ENCODE data around the gene CAMTA1. TPM values are rescaled to one million over a fixed set of nuclear protein-coding genes. Genes with fewer than 3 reads are reported as not detected.
A peak's percentile ranks its signal among the peaks of the same experiment; 100 is the strongest.

The CAMTA1 gene
- total and polyA plus RNA-seq, 4 donors: 18.0 to 93.5 (median 35.8) TPM

DNA sequence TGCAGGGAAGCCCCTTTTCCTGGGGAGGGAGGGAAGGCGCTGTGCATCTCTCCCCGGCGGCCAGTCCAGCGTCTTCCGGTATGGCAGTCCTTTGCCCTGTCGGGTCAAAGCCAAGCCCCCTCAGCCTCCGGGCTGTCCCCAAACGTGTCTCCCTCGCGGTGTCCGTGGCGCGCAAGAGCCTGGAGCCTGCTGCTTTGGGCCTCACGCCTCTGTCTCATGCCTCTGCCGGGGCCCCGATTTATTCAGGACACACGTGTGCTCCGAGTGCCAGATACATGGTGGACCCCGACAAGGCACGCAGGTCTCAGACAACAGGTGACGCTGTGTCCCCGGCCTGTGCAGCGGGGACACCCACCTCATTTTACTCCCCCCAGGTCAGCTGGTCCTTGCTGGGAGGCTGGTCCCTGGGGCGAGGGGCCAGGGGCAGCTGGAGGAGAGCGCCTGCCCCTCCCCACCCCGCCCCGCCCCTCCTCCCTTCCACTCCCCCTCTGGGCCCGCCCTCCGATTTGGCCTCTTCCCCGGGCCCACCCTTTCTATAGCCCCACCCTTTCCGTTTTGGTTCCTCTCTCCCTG lies 176.7 kb downstream of the CAMTA1 start:
- TF ChIP-seq, protein P1, sequence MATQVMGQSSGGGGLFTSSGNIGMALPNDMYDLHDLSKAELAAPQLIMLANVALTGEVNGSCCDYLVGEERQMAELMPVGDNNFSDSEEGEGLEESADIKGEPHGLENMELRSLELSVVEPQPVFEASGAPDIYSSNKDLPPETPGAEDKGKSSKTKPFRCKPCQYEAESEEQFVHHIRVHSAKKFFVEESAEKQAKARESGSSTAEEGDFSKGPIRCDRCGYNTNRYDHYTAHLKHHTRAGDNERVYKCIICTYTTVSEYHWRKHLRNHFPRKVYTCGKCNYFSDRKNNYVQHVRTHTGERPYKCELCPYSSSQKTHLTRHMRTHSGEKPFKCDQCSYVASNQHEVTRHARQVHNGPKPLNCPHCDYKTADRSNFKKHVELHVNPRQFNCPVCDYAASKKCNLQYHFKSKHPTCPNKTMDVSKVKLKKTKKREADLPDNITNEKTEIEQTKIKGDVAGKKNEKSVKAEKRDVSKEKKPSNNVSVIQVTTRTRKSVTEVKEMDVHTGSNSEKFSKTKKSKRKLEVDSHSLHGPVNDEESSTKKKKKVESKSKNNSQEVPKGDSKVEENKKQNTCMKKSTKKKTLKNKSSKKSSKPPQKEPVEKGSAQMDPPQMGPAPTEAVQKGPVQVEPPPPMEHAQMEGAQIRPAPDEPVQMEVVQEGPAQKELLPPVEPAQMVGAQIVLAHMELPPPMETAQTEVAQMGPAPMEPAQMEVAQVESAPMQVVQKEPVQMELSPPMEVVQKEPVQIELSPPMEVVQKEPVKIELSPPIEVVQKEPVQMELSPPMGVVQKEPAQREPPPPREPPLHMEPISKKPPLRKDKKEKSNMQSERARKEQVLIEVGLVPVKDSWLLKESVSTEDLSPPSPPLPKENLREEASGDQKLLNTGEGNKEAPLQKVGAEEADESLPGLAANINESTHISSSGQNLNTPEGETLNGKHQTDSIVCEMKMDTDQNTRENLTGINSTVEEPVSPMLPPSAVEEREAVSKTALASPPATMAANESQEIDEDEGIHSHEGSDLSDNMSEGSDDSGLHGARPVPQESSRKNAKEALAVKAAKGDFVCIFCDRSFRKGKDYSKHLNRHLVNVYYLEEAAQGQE (IDR thresholded peaks at IDR 0.05): no peak
- TF ChIP-seq JUND (IDR thresholded peaks at IDR 0.05): no peak
- TF ChIP-seq FOXA2 (IDR thresholded peaks at IDR 0.05): no peak
- TF ChIP-seq, protein P2, sequence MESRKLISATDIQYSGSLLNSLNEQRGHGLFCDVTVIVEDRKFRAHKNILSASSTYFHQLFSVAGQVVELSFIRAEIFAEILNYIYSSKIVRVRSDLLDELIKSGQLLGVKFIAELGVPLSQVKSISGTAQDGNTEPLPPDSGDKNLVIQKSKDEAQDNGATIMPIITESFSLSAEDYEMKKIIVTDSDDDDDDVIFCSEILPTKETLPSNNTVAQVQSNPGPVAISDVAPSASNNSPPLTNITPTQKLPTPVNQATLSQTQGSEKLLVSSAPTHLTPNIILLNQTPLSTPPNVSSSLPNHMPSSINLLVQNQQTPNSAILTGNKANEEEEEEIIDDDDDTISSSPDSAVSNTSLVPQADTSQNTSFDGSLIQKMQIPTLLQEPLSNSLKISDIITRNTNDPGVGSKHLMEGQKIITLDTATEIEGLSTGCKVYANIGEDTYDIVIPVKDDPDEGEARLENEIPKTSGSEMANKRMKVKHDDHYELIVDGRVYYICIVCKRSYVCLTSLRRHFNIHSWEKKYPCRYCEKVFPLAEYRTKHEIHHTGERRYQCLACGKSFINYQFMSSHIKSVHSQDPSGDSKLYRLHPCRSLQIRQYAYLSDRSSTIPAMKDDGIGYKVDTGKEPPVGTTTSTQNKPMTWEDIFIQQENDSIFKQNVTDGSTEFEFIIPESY (IDR thresholded peaks at IDR 0.05): no peak
- TF ChIP-seq, protein P3, sequence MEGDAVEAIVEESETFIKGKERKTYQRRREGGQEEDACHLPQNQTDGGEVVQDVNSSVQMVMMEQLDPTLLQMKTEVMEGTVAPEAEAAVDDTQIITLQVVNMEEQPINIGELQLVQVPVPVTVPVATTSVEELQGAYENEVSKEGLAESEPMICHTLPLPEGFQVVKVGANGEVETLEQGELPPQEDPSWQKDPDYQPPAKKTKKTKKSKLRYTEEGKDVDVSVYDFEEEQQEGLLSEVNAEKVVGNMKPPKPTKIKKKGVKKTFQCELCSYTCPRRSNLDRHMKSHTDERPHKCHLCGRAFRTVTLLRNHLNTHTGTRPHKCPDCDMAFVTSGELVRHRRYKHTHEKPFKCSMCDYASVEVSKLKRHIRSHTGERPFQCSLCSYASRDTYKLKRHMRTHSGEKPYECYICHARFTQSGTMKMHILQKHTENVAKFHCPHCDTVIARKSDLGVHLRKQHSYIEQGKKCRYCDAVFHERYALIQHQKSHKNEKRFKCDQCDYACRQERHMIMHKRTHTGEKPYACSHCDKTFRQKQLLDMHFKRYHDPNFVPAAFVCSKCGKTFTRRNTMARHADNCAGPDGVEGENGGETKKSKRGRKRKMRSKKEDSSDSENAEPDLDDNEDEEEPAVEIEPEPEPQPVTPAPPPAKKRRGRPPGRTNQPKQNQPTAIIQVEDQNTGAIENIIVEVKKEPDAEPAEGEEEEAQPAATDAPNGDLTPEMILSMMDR (IDR thresholded peaks at IDR 0.05; ENCODE audit: low read depth, low read length, missing input control): no peak
- TF ChIP-seq, protein P4, sequence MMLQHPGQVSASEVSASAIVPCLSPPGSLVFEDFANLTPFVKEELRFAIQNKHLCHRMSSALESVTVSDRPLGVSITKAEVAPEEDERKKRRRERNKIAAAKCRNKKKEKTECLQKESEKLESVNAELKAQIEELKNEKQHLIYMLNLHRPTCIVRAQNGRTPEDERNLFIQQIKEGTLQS (IDR thresholded peaks at IDR 0.05): no peak
- no peak for TF ChIP-seq NR2F2 (IDR thresholded peaks at IDR 0.05)
- TF ChIP-seq SP1 (IDR thresholded peaks at IDR 0.05): no peak
- TF ChIP-seq FOXA1 (IDR thresholded peaks at IDR 0.05): no peak
- TF ChIP-seq HNF4A (conservative IDR thresholded peaks at IDR 0.05): no peak
- TF ChIP-seq, protein P5, sequence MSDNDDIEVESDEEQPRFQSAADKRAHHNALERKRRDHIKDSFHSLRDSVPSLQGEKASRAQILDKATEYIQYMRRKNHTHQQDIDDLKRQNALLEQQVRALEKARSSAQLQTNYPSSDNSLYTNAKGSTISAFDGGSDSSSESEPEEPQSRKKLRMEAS (IDR thresholded peaks at IDR 0.05): no peak
- no peak for DNase-seq (ENCODE audit: low spot score)
- 31% methylated on average over 31 of the region's 31 CpGs for WGBS
- Histone ChIP-seq H3K9ac (ENCODE audit: low read depth in 1 of 2, low read length in 2 of 2) (no peak overlapping the region), H3K27ac (ENCODE audit: low read depth in 1 of 2, low read length in 2 of 2) (no peak overlapping the region), H3K36me3 (ENCODE audit: control insufficient read depth in 4 of 4, insufficient read depth in 3 of 4, low read depth in 1 of 4, low read length in 3 of 4) (no peaks in the 10 kb centered on the region), H3K4me1 (ENCODE audit: control insufficient read depth in 4 of 4, insufficient read depth in 4 of 4, low read length in 3 of 4) (peaks cover 4 to 38% (median 28%) of the 10 kb centered on the region in 4 donors), H3K27me3 (ENCODE audit: control insufficient read depth in 4 of 4, insufficient read depth in 4 of 4, low read length in 3 of 4) (no peaks in the 10 kb centered on the region), H3K9me3 (ENCODE audit: control insufficient read depth in 4 of 4, low read length in 3 of 4) (no peaks in the 10 kb centered on the region), H3K4me3 (ENCODE audit: low read depth in 1 of 3, low read length in 3 of 3) (no peak overlapping the region)

DNA sequence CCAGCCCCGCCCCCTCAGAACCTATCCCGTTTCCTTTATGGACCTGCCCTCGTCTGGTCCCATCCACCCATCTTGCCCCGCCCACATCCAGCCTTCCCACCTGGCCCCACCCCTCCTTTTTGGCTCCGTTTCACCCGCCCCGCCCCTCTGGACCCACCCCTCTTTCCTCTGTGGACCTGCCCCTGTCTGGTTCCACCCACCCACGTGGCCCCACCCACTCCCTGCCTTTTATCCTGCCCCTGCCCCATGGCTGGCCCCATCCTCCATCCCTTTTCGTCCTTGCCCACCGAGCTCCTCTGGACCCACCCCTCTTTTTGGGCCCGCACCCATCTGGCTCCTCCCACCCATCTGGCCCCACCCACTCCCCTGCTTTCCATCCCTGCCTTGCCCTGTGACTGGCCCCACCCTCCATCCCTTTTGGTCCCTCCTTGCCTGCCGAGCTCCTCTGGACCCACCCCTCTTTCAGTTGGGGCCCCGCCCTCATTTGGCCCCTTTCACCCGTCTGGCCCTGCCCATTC lies 177.3 kb downstream of the CAMTA1 start:
- Histone ChIP-seq H3K4me3 (ENCODE audit: low read depth in 1 of 3, low read length in 3 of 3) (no peak overlapping the region), H3K27me3 (ENCODE audit: control insufficient read depth in 4 of 4, insufficient read depth in 4 of 4, low read length in 3 of 4) (no peaks in the 10 kb centered on the region), H3K27ac (ENCODE audit: low read depth in 1 of 2, low read length in 2 of 2) (no peak overlapping the region), H3K4me1 (ENCODE audit: control insufficient read depth in 4 of 4, insufficient read depth in 4 of 4, low read length in 3 of 4) (peaks cover 4 to 38% (median 28%) of the 10 kb centered on the region in 4 donors), H3K9ac (ENCODE audit: low read depth in 1 of 2, low read length in 2 of 2) (no peak overlapping the region), H3K9me3 (ENCODE audit: control insufficient read depth in 4 of 4, low read length in 3 of 4) (no peaks in the 10 kb centered on the region), H3K36me3 (ENCODE audit: control insufficient read depth in 4 of 4, insufficient read depth in 3 of 4, low read depth in 1 of 4, low read length in 3 of 4) (no peaks in the 10 kb centered on the region)
- TF ChIP-seq HNF4A (conservative IDR thresholded peaks at IDR 0.05): no peak
- TF ChIP-seq RAD21 (IDR thresholded peaks at IDR 0.05): no peak
- no peak for TF ChIP-seq RXRA (IDR thresholded peaks at IDR 0.05)
- no peak for TF ChIP-seq FOXA2 (IDR thresholded peaks at IDR 0.05)
- TF ChIP-seq, protein P2 (IDR thresholded peaks at IDR 0.05): no peak
- TF ChIP-seq GABPA (IDR thresholded peaks at IDR 0.05 in 1 of 2, conservative IDR thresholded peaks at IDR 0.05 in 1 of 2): no peak
- TF ChIP-seq TAF1 (conservative IDR thresholded peaks at IDR 0.05): no peak
- no peak for TF ChIP-seq NR2F2 (IDR thresholded peaks at IDR 0.05)
- TF ChIP-seq, protein P3 (IDR thresholded peaks at IDR 0.05; ENCODE audit: low read depth, low read length, missing input control): no peak
- no peak for TF ChIP-seq YY1 (IDR thresholded peaks at IDR 0.05)
- TF ChIP-seq EGR1 (IDR thresholded peaks at IDR 0.05; ENCODE audit: low read depth in 2 of 2): no peak
- TF ChIP-seq JUND (IDR thresholded peaks at IDR 0.05): no peak
- 3% methylated on average over 14 of the region's 14 CpGs for WGBS
- DNase-seq (ENCODE audit: low spot score): peak; percentile 57

All from liver (tissue), 9 donors.